ENCODE results near the gene MAPRE2.

Gene MAPRE2
- 160 reads per million, percentile 90 among the genes with 10 or more reads in this experiment for total RNA-seq

GRCh38 chr18:35040988-35041814 is at the start of gene MAPRE2:
MAPRE2 (plus strand) TSS chr18:35041413; CDS start chr18:35041540, 127 bp downstream.
- peak; percentile 100 for DNase-seq

DNA sequence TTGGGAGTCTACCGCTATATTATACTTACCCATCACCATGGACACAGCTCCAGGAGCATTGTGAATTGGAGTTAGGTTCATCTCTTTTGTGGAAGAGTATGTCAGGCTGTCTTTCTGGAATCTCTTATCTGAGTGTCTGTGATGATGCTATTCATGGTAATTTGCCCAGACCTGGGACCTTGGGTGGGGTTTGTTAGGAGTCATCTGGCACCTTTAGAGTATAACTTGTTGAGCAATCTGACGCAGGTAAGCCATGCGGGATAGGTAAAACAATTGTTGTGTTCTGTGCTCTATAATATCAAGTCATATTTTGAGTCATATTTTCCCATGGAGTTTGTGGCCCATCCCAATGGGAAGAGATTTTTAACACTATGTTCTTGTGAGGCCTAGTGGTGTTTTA is 49.7 kb upstream of the MAPRE2 start:
- DNase-seq, result no peak

GRCh38 chr18:34993289-34993688 is 47.9 kb upstream of the MAPRE2 start:
- no peak for DNase-seq

DNA sequence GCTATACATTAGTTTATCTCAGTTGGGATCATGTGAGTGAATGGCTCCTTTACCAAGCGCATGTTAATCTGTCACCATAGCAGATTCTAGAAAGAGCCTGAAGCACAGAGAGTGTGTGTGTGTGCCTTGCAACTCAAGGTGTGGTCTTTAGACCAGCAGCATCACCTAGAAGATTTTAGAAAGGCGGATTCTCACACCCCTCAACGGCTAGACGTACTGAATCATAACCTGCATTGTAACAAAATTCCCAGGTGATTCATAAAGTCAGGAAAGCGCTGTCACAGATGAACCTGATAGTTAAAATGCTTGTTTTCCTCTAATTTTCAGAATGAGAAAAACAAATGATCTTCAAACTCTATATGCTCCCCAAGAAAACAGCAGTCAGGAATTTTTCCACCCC is 45.5 kb upstream of the MAPRE2 start:
- DNase-seq, result no peak

DNA sequence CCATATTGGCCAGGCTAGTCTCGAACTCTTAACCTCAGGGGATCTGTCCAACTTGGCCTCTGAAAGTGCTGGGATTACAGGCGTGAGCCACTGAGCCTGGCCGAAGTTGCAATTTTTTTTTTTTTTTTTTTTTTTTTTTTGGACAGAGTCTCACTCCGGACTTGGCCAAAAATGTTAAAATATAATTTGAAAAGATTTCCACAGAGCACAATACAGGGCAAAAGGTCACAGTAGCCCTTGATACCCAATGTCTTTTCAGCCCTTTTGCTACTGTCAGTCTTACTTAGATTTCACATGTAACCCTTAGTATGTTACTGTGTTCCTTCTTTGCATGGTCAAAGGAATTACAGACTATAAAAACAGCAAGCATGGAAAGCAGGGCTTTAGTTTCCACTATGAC is 42.6 kb upstream of the MAPRE2 start:
- no peak for DNase-seq

DNA sequence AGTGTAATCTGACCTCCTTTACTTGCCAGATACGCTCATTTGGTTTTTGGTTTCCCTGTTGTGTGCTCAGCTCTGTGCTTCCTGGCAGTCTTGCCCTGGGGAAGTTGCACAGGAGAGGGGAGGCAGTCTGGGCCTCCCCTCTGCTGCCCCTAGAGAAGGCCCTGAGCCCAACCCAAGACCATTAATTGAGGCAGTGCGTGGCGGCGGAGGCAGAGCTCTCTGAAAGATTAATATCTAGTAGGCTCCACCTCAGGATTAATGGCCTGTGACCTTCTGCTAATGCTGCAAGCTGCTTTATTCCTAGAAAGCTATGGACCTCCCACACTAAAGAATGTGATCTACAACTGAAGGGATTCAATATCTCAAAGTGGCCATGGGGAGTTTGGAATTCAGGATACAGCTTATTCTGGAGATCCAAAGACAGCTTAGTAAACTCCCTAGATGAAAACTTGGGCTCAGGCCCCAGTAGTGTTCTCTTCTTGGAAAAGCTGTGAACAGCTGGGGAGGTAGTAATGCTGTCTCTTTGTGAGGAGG is 41.4 kb upstream of the MAPRE2 start:
- DNase-seq, result no peak

GRCh38 chr18:35000457-35000856 is 40.8 kb upstream of the MAPRE2 start:
- DNase-seq, result no peak

- DNase-seq, result no peak
These were observed 39.1 kb upstream of the MAPRE2 start for GRCh38 chr18:35002120-35002519.

- no peak for DNase-seq
These were observed 35.1 kb upstream of the MAPRE2 start for GRCh38 chr18:35005963-35006577.

- no peak for DNase-seq
These were observed 31.1 kb upstream of the MAPRE2 start for GRCh38 chr18:35010156-35010555.

DNA sequence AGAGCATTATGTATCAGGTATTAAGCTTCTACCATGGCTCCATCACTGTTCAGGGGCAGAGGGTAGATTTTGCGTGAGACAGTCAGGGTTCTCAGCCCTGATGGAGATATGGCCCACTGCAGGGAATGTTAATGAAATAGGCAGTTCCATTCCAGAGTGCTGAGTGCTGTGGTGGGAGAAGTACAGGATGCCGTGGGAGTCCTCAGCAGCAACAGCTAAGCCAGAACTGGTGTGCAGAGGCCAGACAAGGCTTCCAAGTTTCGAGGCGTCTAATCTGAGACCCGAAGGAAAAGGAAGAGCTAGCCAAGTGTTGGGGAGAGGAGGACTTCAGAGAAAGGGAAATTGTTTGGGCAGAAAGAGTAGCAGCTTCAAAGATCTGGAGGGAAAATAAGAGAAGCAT is 30.2 kb upstream of the MAPRE2 start:
- no peak for DNase-seq

DNA sequence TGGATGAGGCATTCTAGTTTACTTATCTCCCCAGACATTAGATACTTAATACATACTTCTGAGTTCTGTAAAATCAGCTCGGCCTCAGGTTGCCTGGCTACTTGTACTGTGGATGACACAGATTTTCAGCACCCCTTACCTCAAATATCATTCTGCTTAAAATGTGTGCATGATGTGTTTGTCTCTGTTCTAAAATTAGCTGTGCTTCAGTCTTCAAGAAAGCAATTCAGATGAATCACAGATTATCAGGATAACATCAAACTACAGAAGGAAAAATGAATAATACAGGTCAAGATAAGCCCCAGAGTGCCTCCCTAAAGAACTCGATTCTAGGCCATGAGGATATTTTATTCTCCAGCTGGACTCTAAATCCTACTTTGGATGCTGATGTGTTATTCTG is 21.3 kb upstream of the MAPRE2 start:
- no peak for DNase-seq

- no peak for DNase-seq
These were observed 18.7 kb upstream of the MAPRE2 start for GRCh38 chr18:35022426-35023001.

DNA sequence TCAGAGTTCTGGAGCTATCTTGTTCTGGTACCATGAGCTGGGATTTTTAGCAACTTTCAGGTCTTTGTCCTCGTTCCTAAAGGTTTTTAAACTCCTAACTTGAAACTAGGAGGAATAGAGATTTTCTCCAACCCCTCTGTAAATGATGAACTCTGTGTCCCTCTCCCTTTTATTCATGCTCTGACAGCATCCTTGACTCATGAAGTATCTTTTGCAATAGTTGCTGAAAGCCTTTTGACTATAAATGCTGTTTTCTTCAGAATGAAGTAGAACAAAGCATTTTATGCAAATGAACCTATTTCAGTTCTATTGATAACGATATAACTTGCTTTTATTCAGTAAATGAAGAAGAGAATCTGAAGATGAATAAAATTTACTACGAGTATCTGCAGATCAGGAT is 17.0 kb upstream of the MAPRE2 start:
- no peak for DNase-seq

DNA sequence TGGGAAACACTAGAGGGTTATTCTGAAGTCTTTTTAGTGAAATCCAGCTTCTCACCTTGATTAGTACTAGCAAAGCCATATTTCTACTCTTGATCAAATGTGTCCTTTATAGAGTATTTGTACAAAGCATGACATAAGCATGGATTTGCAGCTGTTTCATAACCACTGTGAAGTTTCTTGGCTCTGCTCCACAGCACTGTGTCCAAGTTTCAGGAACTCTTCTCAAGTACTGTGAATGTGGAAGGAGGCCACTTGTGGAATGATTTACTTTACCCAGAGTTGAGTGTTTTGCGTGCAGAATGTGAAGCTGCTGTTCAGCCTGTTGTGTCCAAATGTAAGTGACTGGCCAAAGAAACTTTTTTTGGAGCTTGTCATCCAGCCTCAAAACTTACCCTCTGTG is 16.2 kb upstream of the MAPRE2 start:
- no peak for DNase-seq

- DNase-seq, result peak; percentile 9
These were observed 14.7 kb upstream of the MAPRE2 start for GRCh38 chr18:35026407-35027061.

GRCh38 chr18:35027206-35027605 is 14.0 kb upstream of the MAPRE2 start:
- no peak for DNase-seq

- no peak for DNase-seq
These were observed 12.7 kb upstream of the MAPRE2 start for GRCh38 chr18:35028536-35028935.

- no peak for DNase-seq
These were observed 12.1 kb upstream of the MAPRE2 start for GRCh38 chr18:35029103-35029502.

GRCh38 chr18:35029770-35030169 is 11.4 kb upstream of the MAPRE2 start:
- DNase-seq, result no peak

DNA sequence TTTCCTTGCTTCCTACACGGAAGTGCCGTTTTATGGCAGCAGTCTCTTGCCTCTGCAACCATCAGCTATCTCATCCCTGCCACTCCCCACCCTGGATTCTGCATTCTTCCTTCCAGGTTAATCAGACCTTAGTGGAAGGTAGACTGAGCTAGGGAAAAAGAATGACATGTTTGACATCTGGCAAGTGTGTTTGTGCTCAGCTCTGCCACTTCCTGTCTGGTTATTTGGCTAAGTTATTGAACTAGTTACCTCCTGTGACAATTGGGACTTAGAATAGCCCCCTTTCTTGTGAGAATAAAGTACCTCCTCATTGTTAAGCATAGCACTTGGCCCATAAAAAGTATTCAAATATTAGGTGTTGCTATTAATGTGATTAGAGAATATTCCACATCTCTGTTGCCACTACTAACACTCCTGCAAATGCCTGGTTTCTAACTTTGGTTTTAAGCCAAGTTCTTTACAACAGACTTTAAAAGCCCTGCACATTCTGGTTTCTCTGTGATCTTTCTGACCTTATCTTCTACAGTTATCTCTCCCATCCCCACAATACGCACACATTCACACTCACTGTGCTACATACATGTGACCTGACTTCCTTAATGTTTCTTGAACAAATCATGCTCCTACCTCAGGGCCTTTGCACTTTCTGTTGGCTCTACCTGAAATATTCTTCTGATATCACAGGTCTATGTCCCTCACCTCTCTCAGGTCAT is 10.8 kb upstream of the MAPRE2 start:
- DNase-seq, result peak; percentile 9

DNA sequence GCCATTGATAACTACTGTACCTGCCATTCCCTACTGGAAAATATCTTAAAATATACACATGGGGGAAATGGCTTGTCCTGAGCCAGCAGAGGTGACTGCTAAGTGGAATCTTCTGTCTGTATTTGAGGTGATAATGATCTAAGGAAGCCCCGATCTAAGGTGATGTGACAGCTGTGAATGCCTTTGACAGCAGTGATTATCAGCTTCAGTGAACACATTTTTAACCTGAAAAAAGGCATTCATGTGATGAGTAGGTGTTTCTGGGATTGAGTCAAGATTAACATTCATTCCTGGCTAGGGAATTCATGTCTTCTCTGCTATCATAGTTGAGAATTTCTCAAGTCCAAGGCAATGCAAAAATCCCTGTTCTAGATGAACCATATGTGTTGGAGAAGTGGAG is 9.1 kb upstream of the MAPRE2 start:
- DNase-seq, result no peak

- no peak for DNase-seq
These were observed 3.2 kb upstream of the MAPRE2 start for GRCh38 chr18:35038029-35038428.
